CD4-positive, alpha-beta T cell treated with Interleukin-17A for 1 hour (primary cell): ENCODE results near the gene VPS39.

Source experiments
- DNase-seq: peaks from one replicate; pipeline ENCODE4 v3.0.0-alpha.2; 2020

The VPS39 gene

DNA sequence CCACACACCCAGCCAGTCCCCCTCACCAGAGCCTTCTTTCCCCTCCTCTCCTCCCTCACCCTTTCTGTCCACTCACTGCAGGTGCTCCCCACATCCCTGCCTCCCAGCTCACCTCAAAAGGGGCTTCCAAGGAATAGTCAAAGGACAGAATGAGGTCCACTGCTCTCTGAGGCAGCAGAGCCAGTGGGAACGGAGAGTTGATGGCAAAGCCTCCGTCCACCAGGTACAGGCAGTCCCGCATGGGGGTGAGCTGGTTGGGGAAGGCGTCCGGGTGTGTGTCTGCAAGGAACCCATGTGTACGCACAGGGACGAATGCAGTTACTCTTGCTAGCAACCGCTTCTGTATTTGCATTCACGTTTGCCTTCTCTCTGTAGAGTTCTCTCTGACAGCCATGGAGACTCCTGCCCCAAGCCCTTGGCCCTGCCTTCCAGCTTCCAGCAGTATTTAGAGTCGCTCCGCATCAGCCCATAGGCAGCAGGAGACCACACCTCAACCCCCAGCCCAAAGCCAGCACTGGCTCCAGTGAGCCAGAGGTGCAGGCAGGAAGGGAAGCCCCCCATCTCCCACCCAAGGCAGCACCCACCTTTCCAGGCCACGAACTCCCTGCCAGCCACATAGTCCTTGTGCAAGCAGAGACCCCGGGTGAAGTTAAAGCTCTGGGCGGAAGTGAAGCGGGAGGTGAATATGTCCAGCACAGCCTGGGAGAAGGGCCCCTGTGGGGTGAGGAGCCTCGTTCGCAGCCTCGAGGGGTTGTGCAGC, 64.1 kb downstream of the VPS39 start:
- no peak for DNase-seq

DNA sequence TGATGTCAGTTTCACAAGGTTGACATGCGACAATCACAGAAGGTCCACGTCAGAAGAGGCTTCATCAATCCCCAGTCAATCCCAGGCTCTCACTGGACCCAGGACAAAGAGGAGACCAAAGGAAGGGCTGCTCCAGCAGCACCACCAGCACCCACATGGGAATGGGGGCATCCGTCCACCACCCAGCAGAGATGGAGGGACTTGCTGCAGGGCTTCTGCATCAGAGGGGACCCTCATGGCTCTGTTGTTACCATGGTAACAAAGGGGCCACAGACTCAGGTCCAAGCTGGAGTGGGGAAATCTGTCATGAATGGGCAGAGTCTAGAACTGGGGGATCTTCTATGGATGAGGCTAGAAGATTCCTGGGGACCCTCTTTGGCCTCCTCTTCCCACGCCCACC, 64.7 kb downstream of the VPS39 start:
- DNase-seq, result no peak

DNA sequence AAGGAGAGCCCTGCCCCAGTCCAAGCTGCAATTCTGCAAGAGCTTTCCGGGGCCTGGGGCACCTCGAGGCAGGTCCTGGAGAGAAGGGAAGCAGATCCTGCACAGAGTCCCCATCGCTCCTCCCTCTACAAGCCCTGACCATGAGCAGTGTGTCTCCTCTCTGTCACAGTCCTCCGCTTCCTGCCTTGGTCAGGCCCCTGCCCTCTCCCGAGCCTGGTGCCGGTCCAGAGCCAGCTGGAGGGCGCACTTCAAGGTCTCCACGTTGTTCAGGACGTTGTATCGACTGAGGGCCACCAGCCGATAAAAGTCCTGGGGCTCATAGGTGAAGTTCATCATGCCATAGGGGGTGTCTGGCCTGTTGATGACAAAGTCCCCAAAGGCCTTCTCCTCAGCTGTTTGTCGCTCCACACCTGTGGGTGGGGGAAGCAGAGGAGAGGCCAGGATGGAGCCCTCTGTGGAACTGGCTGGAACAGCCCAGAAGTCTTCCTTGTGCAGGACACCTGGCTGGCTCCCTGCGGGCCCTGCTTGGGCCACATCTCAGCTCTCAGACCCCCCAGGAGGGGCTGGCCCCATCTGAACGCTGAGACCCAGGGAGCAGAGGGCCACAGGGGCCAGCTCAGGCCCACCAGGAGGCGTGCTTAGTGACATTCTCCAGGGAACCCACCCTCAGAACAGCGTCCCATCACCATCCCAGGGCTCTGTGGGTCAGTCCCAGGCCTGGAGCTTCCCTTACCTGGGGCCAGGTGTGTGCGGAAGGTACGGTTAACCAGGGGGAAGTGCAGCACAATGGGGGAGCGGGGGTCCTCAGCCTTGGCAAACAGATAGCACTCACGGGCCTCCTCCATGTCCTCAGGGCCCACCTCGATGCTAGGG, 66.1 kb downstream of the VPS39 start:
- DNase-seq, result no peak

GRCh38 chr15:42141246-42141645, 66.9 kb downstream of the VPS39 start:
- no peak for DNase-seq

GRCh38 chr15:42140383-42141070, 67.6 kb downstream of the VPS39 start:
- DNase-seq, result no peak

DNA sequence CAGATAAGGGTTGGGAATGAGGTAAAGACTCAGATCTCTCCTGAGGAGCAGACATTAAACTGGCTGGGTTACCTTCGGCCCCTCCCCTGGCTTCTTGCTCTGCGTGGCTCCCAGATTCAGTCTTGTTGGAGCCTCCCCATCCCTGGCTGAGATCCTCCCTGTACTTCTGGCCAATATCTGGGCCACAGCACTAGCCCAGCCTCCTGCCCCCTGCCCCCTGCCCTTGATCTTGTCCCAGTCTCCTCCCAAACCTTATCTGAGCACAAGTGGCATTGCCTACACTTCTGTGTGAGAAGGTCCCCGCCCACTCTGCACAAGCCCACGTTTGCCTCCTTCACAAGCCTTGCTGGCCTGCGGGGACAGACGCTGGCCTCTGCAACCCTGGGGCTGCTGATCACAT, 68.5 kb downstream of the VPS39 start:
- DNase-seq, result no peak

- no peak for DNase-seq
Observed at GRCh38 chr15:42138968-42139386, 69.1 kb downstream of the VPS39 start.

GRCh38 chr15:42138411-42138810, 69.7 kb downstream of the VPS39 start:
- no peak for DNase-seq

- peak; percentile 21 for DNase-seq
Observed at GRCh38 chr15:42137461-42138261, 70.4 kb downstream of the VPS39 start.

- no peak for DNase-seq
Observed at GRCh38 chr15:42136513-42136912, 71.6 kb downstream of the VPS39 start.

DNA sequence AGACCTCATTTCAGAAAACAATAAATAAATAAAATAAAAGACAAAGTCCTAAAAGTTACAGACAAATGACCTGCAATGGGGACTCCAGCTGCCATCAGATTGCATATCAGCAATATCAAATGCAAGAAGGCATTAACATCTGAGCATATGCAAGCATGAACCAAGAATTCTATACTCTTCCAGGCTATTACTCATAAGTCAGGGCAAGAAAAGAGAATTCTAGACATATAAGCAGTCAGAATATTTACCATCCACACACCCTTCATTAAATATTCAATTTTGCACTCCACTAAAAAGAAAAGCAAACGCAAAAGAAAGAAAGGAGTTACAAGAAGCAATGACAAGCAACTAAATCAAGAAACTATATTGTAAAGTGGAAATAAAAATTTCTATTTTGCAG, 72.8 kb downstream of the VPS39 start:
- no peak for DNase-seq

DNA sequence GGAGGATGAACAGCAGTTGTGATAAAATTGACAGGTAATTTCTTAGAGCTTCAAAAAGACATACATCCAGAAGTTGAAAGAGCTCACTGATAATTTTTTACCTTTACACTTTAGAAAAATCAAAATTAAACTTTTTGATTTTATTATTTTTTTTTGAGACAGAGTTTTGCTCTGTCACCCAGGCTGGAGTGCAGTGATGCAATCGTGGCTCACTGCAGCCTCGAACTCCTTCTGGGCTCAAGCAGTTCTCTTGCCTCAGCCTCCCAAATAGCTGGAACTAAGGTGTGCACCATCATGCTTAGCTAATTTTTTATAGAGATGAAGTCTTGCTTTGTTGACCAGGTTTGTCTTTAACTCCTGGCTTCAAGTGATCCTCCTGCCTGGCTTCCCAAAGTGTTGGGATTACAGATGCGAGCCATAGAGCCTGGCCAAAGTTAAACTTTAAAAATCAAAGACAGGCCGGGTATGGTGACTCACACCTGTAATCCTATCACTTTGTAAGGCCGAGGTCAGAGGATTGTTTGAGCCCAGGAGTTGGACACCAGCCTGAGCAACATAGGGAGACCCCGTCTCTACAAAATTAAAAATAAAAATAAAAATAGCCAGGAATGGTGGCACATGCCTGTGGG, 73.4 kb downstream of the VPS39 start:
- no peak for DNase-seq

- peak; percentile 36 for DNase-seq
Observed at GRCh38 chr15:42133886-42134502, 74.1 kb downstream of the VPS39 start.

DNA sequence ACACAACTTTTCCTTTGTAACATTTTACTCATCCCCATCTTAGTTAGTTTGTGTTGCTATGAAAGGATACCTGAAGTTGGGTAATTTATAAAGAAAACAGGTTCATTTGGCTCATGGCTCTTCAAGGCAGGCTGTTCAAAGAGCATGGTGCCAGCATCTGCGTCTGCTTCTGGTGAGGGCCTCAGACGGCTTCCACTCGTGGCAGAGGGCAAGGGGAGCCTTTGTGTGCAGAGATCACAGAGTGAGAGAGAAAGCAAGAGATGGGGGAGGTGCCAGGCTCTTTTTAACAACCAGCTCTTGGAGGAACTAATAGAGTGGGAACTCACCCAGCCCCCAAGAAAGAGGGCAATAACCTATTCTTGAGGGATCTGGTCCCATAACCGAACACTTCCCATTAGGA, 74.7 kb downstream of the VPS39 start:
- no peak for DNase-seq

DNA sequence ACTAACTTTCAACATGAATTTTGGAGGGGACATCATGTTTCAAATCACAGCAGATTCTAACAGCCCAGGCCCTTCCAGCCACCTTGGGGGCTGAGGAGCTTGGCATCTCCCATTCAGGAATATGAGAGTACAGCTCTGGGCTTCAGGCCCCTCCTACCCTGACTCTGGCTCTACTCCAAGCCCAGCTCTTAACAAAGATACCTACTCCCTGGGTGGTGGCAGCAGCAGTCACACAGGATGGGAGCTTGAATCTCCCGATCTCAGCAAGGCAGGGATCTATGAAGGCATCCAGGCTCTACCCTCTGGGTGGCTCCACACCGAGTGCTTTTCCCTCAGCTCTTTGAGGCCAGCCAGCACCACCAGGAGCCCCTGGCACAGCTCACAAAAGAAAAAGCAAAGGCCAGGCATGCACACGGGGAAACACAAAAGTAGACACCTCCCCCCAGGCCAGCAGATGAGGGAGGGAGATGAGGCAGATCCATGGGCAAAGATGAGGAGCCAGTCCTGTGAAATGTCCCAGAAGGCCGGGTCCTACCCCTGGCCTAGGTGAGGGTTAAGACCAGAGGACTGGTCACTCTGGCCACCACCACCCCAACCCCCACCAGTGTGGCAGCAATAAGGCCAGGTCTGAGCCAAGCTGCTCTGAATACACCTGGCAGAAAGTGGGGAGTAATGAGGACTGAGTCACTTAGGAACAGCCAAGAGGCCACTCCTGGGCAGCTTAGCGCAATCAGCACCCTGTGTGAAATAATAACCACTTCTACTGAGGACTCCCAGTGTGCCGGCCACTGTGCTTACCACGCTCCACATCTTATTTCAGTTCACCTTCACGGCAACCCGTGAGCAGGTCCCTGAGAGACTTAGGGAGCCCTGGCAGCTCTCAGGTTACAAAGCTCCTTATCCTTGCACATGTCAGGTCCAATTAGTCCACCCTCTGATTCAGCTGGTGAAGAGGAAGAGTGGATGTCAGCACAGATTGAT, 76.0 kb downstream of the VPS39 start:
- DNase-seq, result no peak

DNA sequence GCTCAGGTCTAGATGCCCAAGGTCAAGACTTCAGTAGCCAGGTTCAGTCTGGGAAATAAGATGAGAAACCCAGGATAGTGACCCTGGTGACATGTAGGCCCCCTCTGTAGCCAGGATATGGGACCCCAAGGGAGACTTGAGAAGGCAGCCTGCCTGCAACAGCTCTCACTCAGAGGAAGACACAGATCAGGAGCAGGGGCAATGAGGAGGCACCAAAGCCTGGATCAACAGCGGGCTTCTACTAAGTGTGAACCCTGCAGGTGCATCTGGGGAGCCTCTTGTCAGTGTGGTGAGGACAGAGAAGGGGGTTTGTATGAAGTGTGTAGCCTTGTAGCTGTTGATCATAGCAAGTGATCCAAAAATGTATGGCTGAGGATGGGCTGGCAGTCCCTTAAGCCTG, 77.1 kb downstream of the VPS39 start:
- no peak for DNase-seq

DNA sequence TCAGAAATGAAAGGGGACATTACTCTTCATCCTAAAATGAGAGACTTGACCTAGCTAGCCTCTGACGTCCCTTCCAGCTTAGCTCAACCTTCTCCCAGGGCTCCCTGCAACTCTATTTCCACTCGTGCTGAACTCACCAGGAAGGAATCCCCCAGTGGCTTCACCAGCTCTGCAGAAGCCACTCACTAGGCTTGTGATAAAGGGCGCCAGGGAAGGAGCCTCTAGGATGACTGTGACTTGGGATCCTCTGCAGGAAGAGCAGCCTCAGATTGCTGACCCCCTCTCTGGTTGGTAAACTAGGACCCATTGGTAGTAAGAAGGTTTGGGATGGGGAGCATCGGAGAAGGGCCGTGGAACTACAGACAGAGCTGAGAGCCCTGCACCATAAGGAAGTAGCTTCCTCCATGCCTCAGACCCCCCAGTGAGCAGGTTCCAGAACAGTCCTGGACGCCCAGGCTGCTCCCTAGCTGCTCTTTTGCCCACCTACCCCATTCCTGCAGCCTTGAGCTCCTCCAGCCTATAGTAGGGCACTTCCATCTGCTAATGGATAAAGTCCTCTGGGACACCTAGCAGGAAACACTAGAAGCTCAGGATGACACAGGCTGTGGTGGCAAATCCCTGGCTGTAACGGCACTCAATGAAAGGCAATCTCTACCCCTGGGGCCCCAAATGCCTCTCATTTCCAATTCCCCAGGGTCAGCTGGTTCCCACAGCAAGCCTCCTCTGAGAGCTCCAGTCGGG, 77.7 kb downstream of the VPS39 start:
- DNase-seq, result no peak

- DNase-seq, result no peak
Observed at GRCh38 chr15:42129364-42129763, 78.7 kb downstream of the VPS39 start.

DNA sequence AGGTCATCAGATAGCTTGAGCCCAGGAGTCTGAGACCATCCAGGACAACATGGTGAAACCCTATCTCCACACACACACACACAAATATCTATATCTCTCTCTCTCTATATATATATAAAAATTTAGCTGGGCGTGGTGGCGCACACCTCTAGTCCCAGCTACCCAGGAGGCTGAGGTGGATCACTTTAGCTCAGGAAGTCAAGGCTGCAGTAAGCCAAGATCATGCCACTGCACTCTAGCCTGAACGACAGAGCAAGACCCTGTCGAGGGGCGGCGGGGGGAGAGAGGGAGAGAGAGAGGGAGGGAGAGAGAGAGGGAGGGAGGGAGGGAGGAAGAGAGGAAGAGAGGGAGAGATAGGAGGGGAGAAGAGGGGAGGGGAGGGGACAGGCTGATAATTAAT, 79.6 kb downstream of the VPS39 start:
- DNase-seq, result no peak

- DNase-seq, result no peak
Observed at GRCh38 chr15:42123546-42123945, 84.6 kb downstream of the VPS39 start.
